Astrocyte (in vitro differentiated cells and primary cell): ENCODE measurements around the gene NRTN.

Experiments used
- EZH2 ChIP-seq: IDR thresholded peaks from 2 replicates; pipeline ENCODE4 v1.6.1; 2012; ENCODE audit warnings: mild to moderate bottlenecking, low read length, inconsistent platforms; ENCODE audit not compliant: insufficient read depth
- TF ChIP-seq, protein P1 (sequence below): IDR thresholded peaks from 2 replicates; pipeline ENCODE4 v1.5.1; 2011; ENCODE audit warnings: low read depth, mild to moderate bottlenecking, inconsistent platforms, low read length, moderate library complexity; ENCODE audit not compliant: insufficient read depth

DNA sequence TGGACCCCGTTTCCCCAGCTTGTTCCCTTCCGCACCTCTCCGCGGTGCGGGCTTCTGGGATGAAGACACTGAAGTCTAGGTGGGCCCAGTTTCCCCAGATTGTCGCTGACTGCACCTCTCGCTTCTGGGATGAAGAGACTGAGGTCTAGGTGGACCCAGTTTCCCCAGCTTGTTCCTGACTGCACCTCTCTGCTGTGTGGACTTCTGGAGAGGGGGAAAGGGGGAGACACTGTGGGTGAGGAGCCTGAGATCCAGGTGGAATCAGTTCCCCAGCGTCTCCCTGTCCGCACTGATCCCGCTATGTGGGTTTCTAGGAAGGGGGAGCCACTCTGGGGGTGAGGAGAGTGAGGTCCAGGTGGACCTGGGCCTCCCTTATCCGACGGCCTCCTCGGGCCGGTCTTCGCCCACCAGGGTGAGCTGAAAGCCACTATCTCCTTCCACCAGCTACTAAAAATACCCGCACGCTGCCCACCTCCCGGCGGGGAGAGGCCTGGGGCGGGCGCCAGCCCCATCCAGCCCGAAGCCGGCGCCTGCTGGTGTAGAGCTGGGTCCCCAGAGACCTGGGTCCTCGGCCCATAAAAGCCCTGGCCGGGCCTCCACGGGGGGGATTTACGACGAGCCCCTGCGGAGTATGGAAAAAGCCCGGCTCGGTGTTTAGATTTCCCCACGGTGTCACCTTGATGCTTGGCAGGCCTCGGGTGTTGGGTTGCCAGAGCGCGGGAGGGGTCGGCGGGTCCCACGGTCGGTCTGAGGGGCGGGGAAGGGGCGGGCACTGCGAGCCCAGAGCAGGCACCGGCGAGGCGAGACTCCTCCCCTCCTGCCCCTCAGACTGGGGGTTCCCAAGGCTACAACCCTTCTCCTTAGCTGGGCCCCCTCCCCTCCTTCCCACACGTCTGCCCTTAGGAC is 24.0 kb downstream of the NRTN start:
- TF ChIP-seq, protein P1, sequence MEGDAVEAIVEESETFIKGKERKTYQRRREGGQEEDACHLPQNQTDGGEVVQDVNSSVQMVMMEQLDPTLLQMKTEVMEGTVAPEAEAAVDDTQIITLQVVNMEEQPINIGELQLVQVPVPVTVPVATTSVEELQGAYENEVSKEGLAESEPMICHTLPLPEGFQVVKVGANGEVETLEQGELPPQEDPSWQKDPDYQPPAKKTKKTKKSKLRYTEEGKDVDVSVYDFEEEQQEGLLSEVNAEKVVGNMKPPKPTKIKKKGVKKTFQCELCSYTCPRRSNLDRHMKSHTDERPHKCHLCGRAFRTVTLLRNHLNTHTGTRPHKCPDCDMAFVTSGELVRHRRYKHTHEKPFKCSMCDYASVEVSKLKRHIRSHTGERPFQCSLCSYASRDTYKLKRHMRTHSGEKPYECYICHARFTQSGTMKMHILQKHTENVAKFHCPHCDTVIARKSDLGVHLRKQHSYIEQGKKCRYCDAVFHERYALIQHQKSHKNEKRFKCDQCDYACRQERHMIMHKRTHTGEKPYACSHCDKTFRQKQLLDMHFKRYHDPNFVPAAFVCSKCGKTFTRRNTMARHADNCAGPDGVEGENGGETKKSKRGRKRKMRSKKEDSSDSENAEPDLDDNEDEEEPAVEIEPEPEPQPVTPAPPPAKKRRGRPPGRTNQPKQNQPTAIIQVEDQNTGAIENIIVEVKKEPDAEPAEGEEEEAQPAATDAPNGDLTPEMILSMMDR = no peak
- TF ChIP-seq EZH2 = no peak
